Measurements from ENCODE around the gene PIK3CB. TPM values are rescaled to one million over a fixed set of nuclear protein-coding genes. Genes with fewer than 3 reads are reported as not detected.
A peak's percentile ranks its signal among the peaks of the same experiment; 100 is the strongest.
"Not testable (repeated sequence)": the region's sequence is repeated elsewhere in the genome, so short reads cannot be mapped to it uniquely, and the experiment has no call there.

The PIK3CB gene
- total and polyA plus RNA-seq, 8 donors, result 12.1 to 39.6 (median 15.0) TPM

- ATAC-seq (no peak), DNase-seq (no peak)
- Histone ChIP-seq H3K9me3 (no peaks in the 10 kb centered on the region), H3K4me1 (peaks cover 4 to 12% of the 10 kb centered on the region in 2 donors), H3K27me3 (peaks cover 0 to 9% of the 10 kb centered on the region in 2 donors), H3K4me3 (peak overlapping the region; percentile 59 to 63), H3K27ac (peak overlapping the region in 1 of 2 donors; percentile 92), H3K36me3 (no peaks in the 10 kb centered on the region)
- intact Hi-C loops (cut with DNase I), result no loop called here
- no peak for TF ChIP-seq CTCF (IDR thresholded peaks at IDR 0.05)
These were observed 224.8 kb downstream of the PIK3CB start for GRCh38 chr3:138609898-138610266.

- Histone ChIP-seq H3K4me1 (peaks cover 4 to 12% of the 10 kb centered on the region in 2 donors), H3K36me3 (no peaks in the 10 kb centered on the region), H3K27ac (peak within 1 kb of the TSS; percentile 92 to 94), H3K27me3 (peaks cover 0 to 9% of the 10 kb centered on the region in 2 donors), H3K9me3 (no peaks in the 10 kb centered on the region), H3K4me3 (peak within 1 kb of the TSS; percentile 59 to 63)
- intact Hi-C loops (cut with DNase I), result no loop called here
- peak; percentile 69 to 91 (median 78) for DNase-seq
- TF ChIP-seq CTCF (IDR thresholded peaks at IDR 0.05), result no peak
- peak; percentile 88 for ATAC-seq
These were observed 226.2 kb downstream of the PIK3CB start, which contains the start of gene FAIM for GRCh38 chr3:138608322-138609135. TSS of gene FAIM (plus strand) at chr3:138608771. CDS start at chr3:138619727, 10,956 bp downstream.

- H3K36me3 ChIP-seq; H3K27ac ChIP-seq; H3K4me3 ChIP-seq; ATAC-seq; intact Hi-C loops (cut with DNase I); H3K4me1 ChIP-seq; H3K9me3 ChIP-seq; H3K27me3 ChIP-seq; DNase-seq: not testable (repeated sequence)
These were observed 230.6 kb downstream of the PIK3CB start for GRCh38 chr3:138604106-138604595.

Other genes with a start within 250 kb of the PIK3CB start
- gene CEP70, start 240.7 kb downstream of the PIK3CB start, total RNA-seq, result 10 to 100 TPM; 31.2 to 65.4 TPM
- gene CEP70, start 240.7 kb downstream of the PIK3CB start, polyA plus RNA-seq (ENCODE audit: insufficient read length in 6 of 6), result 10 to 100 TPM; 48.0 to 63.5 (median 55.4) TPM
- gene FAIM, start 226.2 kb downstream of the PIK3CB start, total RNA-seq, result 10 to 100 TPM; 11.6 to 16.0 TPM
- 10 to 100 TPM; 31.3 to 38.5 (median 35.0) TPM for gene FAIM, start 226.2 kb downstream of the PIK3CB start, polyA plus RNA-seq (ENCODE audit: insufficient read length in 6 of 6)
- not detected for gene FOXL2, start 112.2 kb upstream of the PIK3CB start, total RNA-seq
- not detected for gene FOXL2, start 112.2 kb upstream of the PIK3CB start, polyA plus RNA-seq (ENCODE audit: insufficient read length in 6 of 6)
- not detected for gene FOXL2NB, start 112.3 kb upstream of the PIK3CB start, total RNA-seq
- gene FOXL2NB, start 112.3 kb upstream of the PIK3CB start, polyA plus RNA-seq (ENCODE audit: insufficient read length in 6 of 6), result under 1 TPM; 0.04 to 0.21 (median 0.06) TPM
- not detected for gene PRR23A, start 171.3 kb upstream of the PIK3CB start, total RNA-seq
- not detected for gene PRR23A, start 171.3 kb upstream of the PIK3CB start, polyA plus RNA-seq (ENCODE audit: insufficient read length in 6 of 6)
- gene PRR23B, start 186.0 kb upstream of the PIK3CB start, total RNA-seq, result not detected
- not detected for gene PRR23B, start 186.0 kb upstream of the PIK3CB start, polyA plus RNA-seq (ENCODE audit: insufficient read length in 6 of 6)
- not detected for gene PRR23C, start 210.0 kb upstream of the PIK3CB start, total RNA-seq
- gene PRR23C, start 210.0 kb upstream of the PIK3CB start, polyA plus RNA-seq (ENCODE audit: insufficient read length in 6 of 6), result under 1 TPM in 5 of 6 donors, not detected in 1; 0.06 to 0.07 (median 0.06) TPM